HG02884 (cell line): ENCODE measurements around the gene ZNRF1.
A peak's percentile ranks its signal among the peaks of the same experiment; 100 is the strongest.

Experiments used
- ATAC-seq: cut with Tn5 transposase; IDR thresholded peaks from one replicate; pipeline ENCODE4 v1.9.1; 2021; ENCODE audit warnings: mild to moderate bottlenecking, moderate library complexity; ENCODE audit not compliant: unreplicated experiment

The ZNRF1 gene

GRCh38 chr16:75095204-75095621, 96.4 kb downstream of the ZNRF1 start:
- no peak for ATAC-seq

- no peak for ATAC-seq
These were observed 97.8 kb downstream of the ZNRF1 start for GRCh38 chr16:75096656-75097055.

GRCh38 chr16:75097191-75097761, 98.5 kb downstream of the ZNRF1 start:
- no peak for ATAC-seq

GRCh38 chr16:75097941-75098901, 99.4 kb downstream of the ZNRF1 start:
- ATAC-seq, result peak; percentile 57

- ATAC-seq, result no peak
These were observed 100.3 kb downstream of the ZNRF1 start for GRCh38 chr16:75099075-75099667.

- no peak for ATAC-seq
These were observed 101.1 kb downstream of the ZNRF1 start for GRCh38 chr16:75099738-75100602.

GRCh38 chr16:75100603-75100990, 101.8 kb downstream of the ZNRF1 start:
- no peak for ATAC-seq

- no peak for ATAC-seq
These were observed 102.8 kb downstream of the ZNRF1 start for GRCh38 chr16:75101635-75102034.

GRCh38 chr16:75102595-75102994, 103.8 kb downstream of the ZNRF1 start:
- no peak for ATAC-seq

GRCh38 chr16:75103994-75104393, 105.2 kb downstream of the ZNRF1 start:
- ATAC-seq, result no peak

- ATAC-seq, result no peak
These were observed 106.0 kb downstream of the ZNRF1 start for GRCh38 chr16:75104836-75105235.

GRCh38 chr16:75105306-75106061, 106.7 kb downstream of the ZNRF1 start:
- no peak for ATAC-seq

- no peak for ATAC-seq
These were observed 107.8 kb downstream of the ZNRF1 start for GRCh38 chr16:75106351-75107274.

- ATAC-seq, result no peak
These were observed 108.7 kb downstream of the ZNRF1 start for GRCh38 chr16:75107505-75107904.

GRCh38 chr16:75108792-75109731, 110.2 kb downstream of the ZNRF1 start:
- no peak for ATAC-seq

GRCh38 chr16:75109732-75110243, 111.0 kb downstream of the ZNRF1 start:
- no peak for ATAC-seq

- ATAC-seq, result peak; percentile 59
These were observed 112.1 kb downstream of the ZNRF1 start for GRCh38 chr16:75110637-75111513.
